ENCODE data around the gene RAD1. TPM values are rescaled to one million over a fixed set of nuclear protein-coding genes. Genes with fewer than 3 reads are reported as not detected.

The RAD1 gene
- total RNA-seq, 1 experiment from 2014 or later: 59.1 TPM

DNA sequence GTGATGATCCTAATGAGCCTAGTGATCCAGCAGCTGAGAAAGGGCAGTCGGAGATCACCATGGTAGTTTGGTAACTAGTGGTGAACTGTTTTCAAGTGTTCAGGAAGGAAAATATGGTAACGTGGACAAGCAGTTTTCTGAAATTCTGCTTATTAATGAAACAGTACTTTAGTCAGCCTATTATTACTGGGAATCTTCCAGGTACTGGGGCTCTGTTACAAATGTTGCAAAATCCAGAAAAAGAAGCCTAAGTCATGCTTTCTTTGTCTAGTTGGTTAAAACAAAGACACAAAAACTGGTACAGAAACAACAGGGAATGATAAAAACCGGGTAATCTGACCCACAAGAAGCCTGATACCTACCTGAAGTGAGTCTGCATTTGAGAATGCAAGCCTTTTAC is 58.1 kb downstream of the RAD1 start:
- Histone ChIP-seq H3K4me1 (ENCODE audit: low read length) (no peaks in the 10 kb centered on the region), H2AFZ (ENCODE audit: low read length) (no peak overlapping the region), H3K36me3 (ENCODE audit: insufficient read depth, low read length) (no peaks in the 10 kb centered on the region), H3K4me2 (ENCODE audit: low read depth, low read length, poor library complexity, severe bottlenecking) (no peak overlapping the region), H3K9me3 (ENCODE audit: low read length) (no peaks in the 10 kb centered on the region), H3K9ac (ENCODE audit: low read length) (no peak overlapping the region), H3K27me3 (ENCODE audit: low read length) (no peaks in the 10 kb centered on the region), H4K20me1 (ENCODE audit: insufficient read depth, low read depth, low read length) (no peaks in the 10 kb centered on the region), H3K79me2 (ENCODE audit: low read length) (no peaks in the 10 kb centered on the region), H3K4me3 (ENCODE audit: low read length) (no peak overlapping the region), H3K27ac (ENCODE audit: low read length) (no peak overlapping the region), H3K9me2 (replicated peaks; ENCODE audit: insufficient read depth, low read length) (no peaks in the 10 kb centered on the region)
- DNase-seq: no peak

Other genes with a start within 250 kb of the RAD1 start
- gene TTC23L, start 76.3 kb downstream of the RAD1 start, total RNA-seq (2014; rRNA removed; shearing (Covaris generic); ENCODE audit: low replicate concordance): not detected in 2 replicates
- gene BRIX1, start 207 bp upstream of the RAD1 start, total RNA-seq (2014; rRNA removed; shearing (Covaris generic); ENCODE audit: low replicate concordance): 22.8 and 48.6 TPM in 2 replicates
- gene DNAJC21, start 14.1 kb upstream of the RAD1 start, total RNA-seq (2014; rRNA removed; shearing (Covaris generic); ENCODE audit: low replicate concordance): 40.4 and 41.0 TPM in 2 replicates
- not detected in 2 replicates for gene AGXT2, start 132.4 kb upstream of the RAD1 start, total RNA-seq (2014; rRNA removed; shearing (Covaris generic); ENCODE audit: low replicate concordance)

All from Karpas-422 (cell line).